Loucy (cell line): ENCODE results near the gene PIAS1.

Experiments used
- H2AFZ ChIP-seq: fragments of 200-600 bp; sonication (generic); 2 replicates; pipeline ENCODE4 v1.6.0; 2016; ENCODE audit warnings: antibody characterized with exemption, mild to moderate bottlenecking, low read length, moderate library complexity
- H3F3A ChIP-seq: fragments of 200-600 bp; 2 replicates; pipeline ENCODE4 v1.6.0; 2016; ENCODE audit warnings: antibody characterized with exemption, low read depth, mild to moderate bottlenecking
- H3K27me3 ChIP-seq: fragments of 200-600 bp; sonication (generic); 2 replicates; pipeline ENCODE4 v1.6.1; 2014; ENCODE audit warnings: low read length, mild to moderate bottlenecking; ENCODE audit not compliant: insufficient read depth, poor library complexity, severe bottlenecking
- H3K36me3 ChIP-seq: fragments of 200-600 bp; sonication (generic); 2 replicates; pipeline ENCODE4 v1.6.1; 2016; ENCODE audit warnings: low read length; ENCODE audit not compliant: insufficient read depth
- H3K4me1 ChIP-seq: fragments of 200-600 bp; sonication (generic); 2 replicates; pipeline ENCODE4 v1.5.1; 2014; ENCODE audit warnings: low read length, mild to moderate bottlenecking; ENCODE audit not compliant: insufficient read depth, poor library complexity, severe bottlenecking
- H3K4me2 ChIP-seq: fragments of 200-600 bp; sonication (generic); 2 replicates; pipeline ENCODE4 v1.6.0; 2014; ENCODE audit warnings: antibody characterized with exemption, low read length, low read depth, mild to moderate bottlenecking; ENCODE audit not compliant: poor library complexity, severe bottlenecking
- H3K4me3 ChIP-seq: fragments of 200-600 bp; sonication (generic); 2 replicates; pipeline ENCODE4 v1.5.1; 2014; ENCODE audit warnings: low read length, mild to moderate bottlenecking, mixed read lengths; ENCODE audit not compliant: poor library complexity, severe bottlenecking
- H3K79me2 ChIP-seq: fragments of 200-600 bp; sonication (generic); 2 replicates; pipeline ENCODE4 v1.6.1; 2014; ENCODE audit warnings: low read length; ENCODE audit not compliant: insufficient read depth
- H3K9ac ChIP-seq: fragments of 200-600 bp; sonication (generic); 2 replicates; pipeline ENCODE4 v1.6.0; 2014; ENCODE audit warnings: mild to moderate bottlenecking, low read depth, low read length, moderate library complexity; ENCODE audit not compliant: poor library complexity, severe bottlenecking
- H3K9me2 ChIP-seq: fragments of 200-600 bp; sonication (generic); replicated peaks from 2 replicates; pipeline ENCODE4 v1.6.1; 2016; ENCODE audit warnings: low read depth, low read length, mixed read lengths
- H3K9me3 ChIP-seq: fragments of 200-600 bp; sonication (generic); 2 replicates; pipeline ENCODE4 v1.6.1; 2014; ENCODE audit warnings: mild to moderate bottlenecking, antibody characterized with exemption, low read length, low read depth; ENCODE audit not compliant: insufficient read depth
- H4K20me1 ChIP-seq: fragments of 200-600 bp; sonication (generic); 2 replicates; pipeline ENCODE4 v1.6.0; 2014; ENCODE audit warnings: antibody characterized with exemption, low read length, mild to moderate bottlenecking; ENCODE audit not compliant: insufficient read depth, poor library complexity, severe bottlenecking
- CTCF ChIP-seq: fragments of 200-600 bp; sonication (generic); conservative IDR thresholded peaks from 2 replicates; pipeline ENCODE4 v1.5.1; 2014; ENCODE audit warnings: mild to moderate bottlenecking, antibody characterized with exemption, low read length
- EZH2phosphoT487 ChIP-seq: fragments of 200-600 bp; IDR thresholded peaks from 2 replicates; pipeline ENCODE4 v1.6.1; 2018; ENCODE audit warnings: antibody characterized with exemption, mild to moderate bottlenecking, moderate library complexity, borderline replicate concordance

The PIAS1 gene

GRCh38 chr15:68091743-68092142 lies 37.6 kb downstream of the PIAS1 start:
- Histone ChIP-seq H3K79me2 (peaks cover 86% of the 10 kb centered on the region), H4K20me1 (peaks cover 42% of the 10 kb centered on the region), H3K9me2 (no peaks in the 10 kb centered on the region)

DNA sequence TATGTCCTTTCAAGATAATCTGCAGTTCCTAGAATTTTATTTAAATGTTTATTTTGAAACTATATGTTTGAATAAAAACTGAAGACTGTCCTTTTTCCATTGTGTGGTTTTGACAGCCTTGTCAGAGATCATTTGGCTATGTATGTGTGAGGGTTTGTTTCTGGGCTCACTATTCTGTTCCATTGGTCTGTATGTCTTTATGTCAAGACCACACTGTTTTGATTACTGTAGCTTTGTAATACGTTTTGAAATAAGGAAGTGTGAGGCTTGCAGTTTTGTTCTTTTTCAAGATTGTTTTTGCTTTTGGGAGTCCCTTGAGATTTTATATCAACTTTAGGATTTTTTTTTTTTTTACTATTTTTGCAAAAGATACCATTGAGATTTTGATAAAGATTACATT lies 42.0 kb downstream of the PIAS1 start:
- Histone ChIP-seq H3F3A (no peaks in the 10 kb centered on the region), H2AFZ (no peak overlapping the region), H3K4me2 (no peak overlapping the region), H3K9me3 (peaks cover 12% of the 10 kb centered on the region; the same call in 1 of the 2 replicates), H3K9ac (no peak overlapping the region), H3K36me3 (peaks cover 23% of the 10 kb centered on the region), H3K4me1 (peaks cover 8% of the 10 kb centered on the region), H3K79me2 (peaks cover 93% of the 10 kb centered on the region), H3K4me3 (no peak overlapping the region), H4K20me1 (peaks cover 42% of the 10 kb centered on the region), H3K27me3 (no peaks in the 10 kb centered on the region), H3K9me2 (no peaks in the 10 kb centered on the region)
- TF ChIP-seq CTCF (no peak), EZH2phosphoT487 (no peak)

More at GRCh38 chr15:68091743-68092142, 37.6 kb downstream of the PIAS1 start:
- Histone ChIP-seq H3K27me3 (no peaks in the 10 kb centered on the region), H3K4me1 (no peaks in the 10 kb centered on the region), H3K4me3 (no peak overlapping the region), H3K9me3 (peaks cover 9% of the 10 kb centered on the region; the same call in 1 of the 2 replicates), H3K4me2 (no peak overlapping the region), H3K9ac (no peak overlapping the region), H3F3A (no peaks in the 10 kb centered on the region), H2AFZ (no peak overlapping the region), H3K36me3 (peaks cover 35% of the 10 kb centered on the region)
- TF ChIP-seq CTCF (no peak), EZH2phosphoT487 (no peak)

DNA sequence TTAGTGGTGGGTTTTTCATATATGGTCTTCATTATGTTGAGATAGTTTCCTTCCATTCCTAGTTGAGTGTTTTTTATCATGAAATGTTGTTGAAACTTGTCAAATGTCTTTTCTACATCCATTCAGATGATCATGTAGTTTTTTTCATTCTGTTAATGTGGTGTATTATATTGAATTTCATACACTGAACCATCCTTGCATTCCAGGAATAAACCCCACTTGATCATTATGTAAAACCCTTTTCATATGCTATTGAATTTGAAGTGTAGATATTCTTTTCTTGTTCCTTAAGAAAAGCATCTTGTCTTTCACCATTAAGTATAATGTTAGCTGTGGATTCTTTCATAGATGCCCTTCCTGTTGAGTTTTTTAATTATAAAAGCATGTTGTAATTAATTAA lies 42.9 kb downstream of the PIAS1 start:
- H2AFZ ChIP-seq: no peak overlapping the region
- no peak overlapping the region for H3K9ac ChIP-seq
- no peak overlapping the region for H3K4me3 ChIP-seq
- peaks cover 12% of the 10 kb centered on the region; the same call in 1 of the 2 replicates for H3K9me3 ChIP-seq
- H3F3A ChIP-seq: no peaks in the 10 kb centered on the region
- peaks cover 40% of the 10 kb centered on the region for H4K20me1 ChIP-seq
- H3K79me2 ChIP-seq: peaks cover 95% of the 10 kb centered on the region
- H3K4me2 ChIP-seq: no peak overlapping the region
- H3K27me3 ChIP-seq: no peaks in the 10 kb centered on the region
- H3K36me3 ChIP-seq: peaks cover 22% of the 10 kb centered on the region
- H3K9me2 ChIP-seq: no peaks in the 10 kb centered on the region
- no peak for TF ChIP-seq CTCF
- no peak for TF ChIP-seq EZH2phosphoT487
- H3K4me1 ChIP-seq: peaks cover 8% of the 10 kb centered on the region
